KOPT-K1 (cell line): ENCODE results near the gene RYR1.
"Not testable (repeated sequence)": the region's sequence is repeated elsewhere in the genome, so short reads cannot be mapped to it uniquely, and the experiment has no call there.

ENCODE experiments used
- H3K27ac ChIP-seq: fragments of 200-600 bp; sonication (generic); 2 replicates; pipeline ENCODE4 v1.5.1; 2016; ENCODE audit warnings: antibody characterized with exemption, mild to moderate bottlenecking, low read depth, low read length; ENCODE audit not compliant: poor library complexity, severe bottlenecking
- H3K36me3 ChIP-seq: fragments of 200-600 bp; sonication (generic); 2 replicates; pipeline ENCODE4 v1.5.1; 2017; ENCODE audit warnings: antibody characterized with exemption, mild to moderate bottlenecking, low read length, moderate library complexity; ENCODE audit not compliant: insufficient read depth
- H3K9me3 ChIP-seq: fragments of 200-600 bp; sonication (generic); 2 replicates; pipeline ENCODE4 v1.5.1; 2017; ENCODE audit warnings: antibody characterized with exemption, low read length, mild to moderate bottlenecking; ENCODE audit not compliant: insufficient read depth, poor library complexity, severe bottlenecking

RYR1 gene

DNA sequence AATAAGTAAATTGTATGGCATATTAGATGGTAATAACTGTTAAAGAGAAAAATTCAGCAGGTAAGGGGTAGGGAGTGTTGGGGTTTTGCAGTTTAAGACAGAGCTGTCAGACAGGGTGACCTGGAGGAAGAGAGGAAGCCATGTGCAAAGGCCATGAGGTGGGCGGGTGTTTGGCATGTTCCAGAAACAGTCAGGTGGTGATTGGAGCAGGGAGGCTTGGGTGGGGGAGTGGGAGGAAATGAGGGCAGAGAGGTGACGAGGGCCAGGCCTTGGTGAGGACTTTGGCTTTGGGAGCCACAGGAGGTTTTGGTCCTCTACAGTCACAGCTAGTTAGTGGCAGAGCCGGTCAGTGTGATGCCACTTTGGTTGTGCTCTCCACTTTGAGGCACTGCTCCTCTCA is 20.1 kb downstream of the RYR1 start:
- Histone ChIP-seq H3K27ac (no peak overlapping the region), H3K9me3 (no peaks in the 10 kb centered on the region), H3K36me3 (no peaks in the 10 kb centered on the region)

DNA sequence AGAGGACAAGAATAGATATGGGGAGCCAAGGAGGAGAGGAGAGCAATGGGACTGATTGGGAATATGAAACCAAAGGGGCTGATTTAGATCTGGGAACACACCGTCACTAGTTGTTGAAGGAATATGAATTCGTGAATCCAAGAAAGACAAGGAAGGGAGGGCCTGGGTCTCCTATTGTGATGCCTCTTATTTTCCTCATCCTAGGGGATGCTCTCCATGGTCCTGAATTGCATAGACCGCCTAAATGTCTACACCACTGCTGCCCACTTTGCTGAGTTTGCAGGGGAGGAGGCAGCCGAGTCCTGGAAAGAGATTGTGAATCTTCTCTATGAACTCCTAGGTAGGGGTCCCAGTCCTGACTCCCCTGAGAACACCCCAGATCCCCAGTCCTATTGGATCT is 21.5 kb downstream of the RYR1 start:
- Histone ChIP-seq H3K27ac (no peak overlapping the region), H3K36me3 (no peaks in the 10 kb centered on the region)

DNA sequence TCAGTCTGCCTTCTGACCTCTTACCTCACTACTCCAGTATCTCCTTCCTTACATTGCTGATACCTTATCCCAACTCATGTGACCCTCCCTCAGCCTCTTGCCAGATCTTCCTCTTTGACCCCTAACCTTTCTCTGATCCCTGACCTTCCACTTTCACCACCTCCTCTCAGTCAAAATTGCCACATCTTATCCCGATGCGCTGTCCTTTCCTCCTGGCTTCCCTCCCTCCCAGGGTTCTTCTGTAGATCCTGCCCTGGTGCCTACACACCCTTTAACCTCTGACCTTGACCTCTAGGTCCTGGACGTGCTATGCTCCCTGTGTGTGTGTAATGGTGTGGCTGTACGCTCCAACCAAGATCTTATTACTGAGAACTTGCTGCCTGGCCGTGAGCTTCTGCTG is 23.7 kb downstream of the RYR1 start:
- H3K27ac ChIP-seq = no peak overlapping the region
- H3K9me3 ChIP-seq = no peaks in the 10 kb centered on the region
- no peaks in the 10 kb centered on the region for H3K36me3 ChIP-seq

More for the DNA sequence above, 21.5 kb downstream of the RYR1 start:
- no peaks in the 10 kb centered on the region for H3K9me3 ChIP-seq

DNA sequence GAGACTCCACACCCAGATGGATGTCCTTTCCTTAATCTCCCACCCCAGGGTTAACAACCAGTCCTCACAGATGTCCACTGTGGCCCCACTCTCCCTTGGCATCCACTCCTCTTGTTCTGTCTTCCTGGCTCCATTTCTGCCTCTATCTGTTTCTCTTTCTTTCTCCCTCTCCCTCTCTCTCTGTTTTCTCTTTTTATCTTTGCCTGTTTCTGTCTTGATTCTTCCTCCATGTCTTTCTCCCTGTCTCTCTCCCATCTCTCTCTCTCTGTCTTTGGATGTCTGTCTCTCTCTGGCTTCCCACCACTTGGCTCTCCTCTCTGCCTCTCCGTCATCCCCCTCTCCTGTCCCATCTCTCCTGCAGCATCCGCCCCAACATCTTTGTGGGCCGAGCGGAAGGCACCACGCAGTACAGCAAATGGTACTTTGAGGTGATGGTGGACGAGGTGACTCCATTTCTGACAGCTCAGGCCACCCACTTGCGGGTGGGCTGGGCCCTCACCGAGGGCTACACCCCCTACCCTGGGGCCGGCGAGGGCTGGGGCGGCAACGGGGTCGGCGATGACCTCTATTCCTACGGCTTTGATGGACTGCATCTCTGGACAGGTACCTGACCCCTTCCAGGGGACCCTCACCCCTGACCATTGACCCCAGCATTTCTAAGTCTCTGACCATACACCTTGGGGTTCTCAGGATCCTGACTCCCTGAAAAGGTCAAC is 24.4 kb downstream of the RYR1 start:
- H3K9me3 ChIP-seq = no peaks in the 10 kb centered on the region
- H3K36me3 ChIP-seq = no peaks in the 10 kb centered on the region
- no peak overlapping the region for H3K27ac ChIP-seq

DNA sequence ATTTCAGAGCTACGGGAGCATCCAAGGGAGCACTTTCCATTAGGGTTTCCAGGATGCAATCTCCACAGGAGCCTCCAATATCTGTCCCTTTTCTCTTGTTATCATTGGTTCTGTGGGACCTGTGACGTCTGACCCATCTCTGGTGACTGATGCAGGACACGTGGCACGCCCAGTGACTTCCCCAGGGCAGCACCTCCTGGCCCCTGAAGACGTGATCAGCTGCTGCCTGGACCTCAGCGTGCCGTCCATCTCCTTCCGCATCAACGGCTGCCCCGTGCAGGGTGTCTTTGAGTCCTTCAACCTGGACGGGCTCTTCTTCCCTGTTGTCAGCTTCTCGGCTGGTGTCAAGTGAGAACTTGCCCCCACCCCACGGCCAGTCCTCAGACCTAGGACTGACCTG is 25.5 kb downstream of the RYR1 start:
- H3K36me3 ChIP-seq = no peaks in the 10 kb centered on the region
- H3K27ac ChIP-seq = no peak overlapping the region
- H3K9me3 ChIP-seq = no peaks in the 10 kb centered on the region

DNA sequence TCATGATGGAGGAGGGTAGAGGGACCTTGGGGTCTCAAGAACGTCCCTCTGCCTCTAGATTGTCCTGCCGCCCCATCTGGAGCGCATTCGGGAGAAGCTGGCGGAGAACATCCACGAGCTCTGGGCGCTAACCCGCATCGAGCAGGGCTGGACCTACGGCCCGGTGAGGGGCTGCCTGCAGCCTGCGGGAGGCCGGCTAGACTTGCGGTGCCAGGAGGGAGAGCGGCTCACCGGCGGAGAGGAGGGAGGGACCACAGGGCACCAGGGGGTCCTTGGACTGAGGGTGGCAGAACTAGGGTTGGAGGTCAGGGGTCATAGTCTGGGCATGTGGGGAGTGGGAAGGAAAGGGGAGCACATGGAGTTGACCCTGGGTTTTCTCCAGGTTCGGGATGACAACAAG is 29.9 kb downstream of the RYR1 start:
- H3K27ac ChIP-seq = no peak overlapping the region
- no peaks in the 10 kb centered on the region for H3K9me3 ChIP-seq
- H3K36me3 ChIP-seq = no peaks in the 10 kb centered on the region

DNA sequence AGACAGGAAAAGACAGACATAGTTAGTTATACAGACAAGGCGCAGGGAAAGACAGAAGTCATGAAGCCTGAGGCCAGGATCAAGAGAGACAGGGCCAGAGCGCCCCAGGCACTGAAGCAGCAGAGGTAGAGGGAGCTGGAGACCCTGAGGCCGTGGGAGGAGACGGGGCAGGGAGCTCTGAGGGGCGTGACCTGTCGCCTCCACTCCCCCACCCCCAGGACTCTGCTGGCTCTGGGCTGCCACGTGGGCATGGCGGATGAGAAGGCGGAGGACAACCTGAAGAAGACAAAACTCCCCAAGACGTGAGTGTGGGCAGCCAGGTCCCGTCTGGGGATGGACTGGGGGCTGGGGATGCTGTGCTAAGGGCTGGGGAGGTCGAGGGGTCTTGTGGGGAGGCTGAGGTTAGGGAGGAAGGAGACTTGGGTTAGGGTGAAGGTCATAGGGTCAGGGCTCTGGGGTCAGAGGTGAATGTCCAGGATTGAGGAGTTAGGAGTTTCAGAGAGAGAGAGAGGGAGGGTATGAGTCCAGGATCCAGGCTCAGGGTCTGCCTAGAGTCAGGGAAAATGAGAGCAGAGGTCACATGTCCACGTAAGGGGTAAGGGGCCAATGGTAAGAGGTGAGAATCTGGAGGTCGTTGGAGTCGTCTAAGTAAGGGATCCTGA is 31.1 kb downstream of the RYR1 start:
- Histone ChIP-seq H3K27ac (no peak overlapping the region), H3K9me3 (no peaks in the 10 kb centered on the region), H3K36me3 (no peaks in the 10 kb centered on the region)

DNA sequence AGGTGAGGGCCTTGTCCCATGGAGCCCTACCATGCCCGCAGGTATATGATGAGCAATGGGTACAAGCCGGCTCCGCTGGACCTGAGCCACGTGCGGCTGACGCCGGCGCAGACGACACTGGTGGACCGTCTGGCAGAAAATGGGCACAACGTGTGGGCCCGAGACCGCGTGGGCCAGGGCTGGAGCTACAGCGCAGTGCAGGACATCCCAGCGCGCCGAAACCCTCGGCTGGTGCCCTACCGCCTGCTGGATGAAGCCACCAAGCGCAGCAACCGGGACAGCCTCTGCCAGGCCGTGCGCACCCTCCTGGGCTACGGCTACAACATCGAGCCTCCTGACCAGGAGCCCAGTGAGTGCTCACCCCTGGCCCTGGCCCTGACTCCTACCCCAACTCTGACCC is 32.6 kb downstream of the RYR1 start:
- no peaks in the 10 kb centered on the region for H3K36me3 ChIP-seq
- no peaks in the 10 kb centered on the region for H3K9me3 ChIP-seq
- H3K27ac ChIP-seq = no peak overlapping the region

DNA sequence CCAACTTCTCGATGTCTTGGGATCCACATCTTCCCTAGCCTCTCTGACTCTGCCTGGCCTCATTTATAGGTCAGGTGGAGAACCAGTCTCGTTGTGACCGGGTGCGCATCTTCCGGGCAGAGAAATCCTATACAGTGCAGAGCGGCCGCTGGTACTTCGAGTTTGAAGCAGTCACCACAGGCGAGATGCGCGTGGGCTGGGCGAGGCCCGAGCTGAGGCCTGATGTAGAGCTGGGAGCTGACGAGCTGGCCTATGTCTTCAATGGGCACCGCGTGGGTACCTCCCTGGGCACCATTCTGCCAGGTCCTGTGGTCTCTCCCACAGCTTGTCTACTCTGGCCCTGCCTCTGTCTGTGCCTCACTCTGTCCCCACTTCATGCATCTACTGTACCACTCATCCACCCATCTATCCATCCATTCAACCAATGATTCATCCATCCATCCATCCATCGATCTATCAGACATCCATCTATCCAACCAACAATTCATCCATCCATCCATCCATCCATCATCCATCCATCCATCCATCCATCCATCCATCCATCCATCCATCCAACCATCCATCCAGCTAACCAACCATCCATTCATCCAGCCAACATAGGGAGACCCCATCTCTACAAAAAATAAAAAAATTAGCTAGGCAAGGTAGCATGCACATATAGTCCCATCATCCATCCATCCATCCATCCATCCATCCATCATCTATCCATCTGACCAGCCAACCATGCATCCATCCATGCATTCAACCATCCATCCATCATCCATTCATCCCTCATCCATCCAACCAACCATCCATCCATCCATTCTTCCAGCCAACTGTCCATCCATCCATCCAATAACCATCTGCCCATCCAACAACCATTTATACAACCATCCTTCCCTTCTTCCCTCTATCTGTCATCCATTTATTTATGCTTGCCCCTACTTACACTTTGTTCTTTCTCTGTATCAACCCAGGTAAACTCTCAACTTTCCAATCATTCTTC is 34.3 kb downstream of the RYR1 start:
- H3K27ac ChIP-seq = no peak overlapping the region
- H3K9me3 ChIP-seq = no peaks in the 10 kb centered on the region
- no peaks in the 10 kb centered on the region for H3K36me3 ChIP-seq

DNA sequence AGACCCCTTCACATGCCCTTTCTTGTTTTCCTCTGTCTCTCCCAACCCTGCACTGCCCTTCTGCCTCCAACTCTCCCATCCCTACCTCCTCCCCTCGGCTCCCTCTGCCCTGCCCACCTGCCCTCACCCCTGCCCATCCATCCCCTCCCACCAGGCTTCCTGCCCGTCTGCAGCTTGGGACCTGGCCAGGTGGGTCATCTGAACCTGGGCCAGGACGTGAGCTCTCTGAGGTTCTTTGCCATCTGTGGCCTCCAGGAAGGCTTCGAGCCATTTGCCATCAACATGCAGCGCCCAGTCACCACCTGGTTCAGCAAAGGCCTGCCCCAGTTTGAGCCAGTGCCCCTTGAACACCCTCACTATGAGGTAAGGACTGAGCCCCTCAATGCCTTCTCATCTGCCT is 35.7 kb downstream of the RYR1 start:
- Histone ChIP-seq H3K9me3 (no peaks in the 10 kb centered on the region), H3K36me3 (no peaks in the 10 kb centered on the region), H3K27ac (no peak overlapping the region)

DNA sequence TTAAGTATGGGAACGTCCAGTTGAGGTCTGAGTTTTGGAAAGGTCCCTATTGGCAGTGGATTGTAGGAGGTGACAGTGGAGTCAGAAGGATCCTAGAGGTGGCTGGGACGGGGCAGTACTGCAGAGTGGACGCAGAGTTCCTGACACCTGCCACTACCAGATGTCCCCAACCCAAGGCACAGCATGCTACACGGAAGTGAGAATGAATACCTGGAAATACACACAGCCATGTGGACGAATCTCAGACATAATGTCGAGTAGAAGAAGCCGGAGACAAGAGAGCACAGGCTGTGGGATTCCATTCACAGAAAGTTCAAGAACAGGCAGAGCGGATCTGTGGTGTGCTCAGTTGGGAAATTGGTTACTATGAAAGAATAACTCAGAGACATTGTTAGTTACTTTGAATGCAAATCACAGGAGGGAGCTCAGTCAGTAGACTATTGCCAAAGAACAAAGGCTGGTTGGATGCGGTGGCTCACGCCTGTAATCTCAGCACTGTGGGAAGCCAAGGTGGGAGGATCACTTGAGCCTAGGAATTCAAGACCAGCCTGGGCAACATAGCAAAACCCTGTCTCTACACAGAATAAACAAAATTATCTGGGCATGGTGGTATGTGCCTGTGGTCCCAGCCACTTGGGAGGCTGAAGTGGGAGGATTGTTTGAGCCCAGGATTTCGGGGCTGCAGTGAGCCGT is 37.4 kb downstream of the RYR1 start:
- H3K27ac ChIP-seq = no peak overlapping the region
- H3K9me3 ChIP-seq = no peaks in the 10 kb centered on the region
- H3K36me3 ChIP-seq = no peaks in the 10 kb centered on the region

DNA sequence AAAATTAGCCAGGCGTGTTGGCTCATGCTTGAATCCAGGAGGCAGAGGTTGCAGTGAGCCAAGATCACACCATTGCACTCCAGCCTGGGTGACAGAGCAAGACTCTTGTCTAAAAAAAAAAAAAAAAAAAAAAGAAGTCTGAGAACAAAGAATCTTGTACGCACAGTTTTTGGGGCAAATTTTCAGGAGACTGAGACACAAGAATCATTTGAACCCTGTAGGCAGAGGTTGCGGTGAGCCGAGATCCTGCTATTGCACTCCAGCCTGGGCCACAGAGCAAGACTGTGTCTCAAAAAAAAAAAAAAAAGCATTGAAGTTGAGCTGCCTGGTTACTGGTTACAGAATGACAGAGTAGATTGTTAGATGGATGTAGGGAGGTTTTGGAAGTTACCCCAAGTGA is 39.2 kb downstream of the RYR1 start:
- not testable (repeated sequence) for H3K27ac ChIP-seq, H3K36me3 ChIP-seq, H3K9me3 ChIP-seq

DNA sequence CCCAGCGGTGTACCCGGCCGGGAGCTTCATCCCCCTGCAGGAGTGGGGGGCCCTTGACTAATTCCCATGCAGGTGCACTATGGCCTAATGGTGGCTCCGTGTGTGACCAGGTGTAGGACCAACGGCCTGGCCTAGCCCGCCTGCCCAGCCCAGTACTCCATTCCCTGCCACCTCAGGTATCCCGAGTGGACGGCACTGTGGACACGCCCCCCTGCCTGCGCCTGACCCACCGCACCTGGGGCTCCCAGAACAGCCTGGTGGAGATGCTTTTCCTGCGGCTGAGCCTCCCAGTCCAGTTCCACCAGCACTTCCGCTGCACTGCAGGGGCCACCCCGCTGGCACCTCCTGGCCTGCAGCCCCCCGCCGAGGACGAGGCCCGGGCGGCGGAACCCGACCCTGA is 39.7 kb downstream of the RYR1 start:
- Histone ChIP-seq H3K9me3 (no peaks in the 10 kb centered on the region), H3K27ac (no peak overlapping the region), H3K36me3 (no peaks in the 10 kb centered on the region)

DNA sequence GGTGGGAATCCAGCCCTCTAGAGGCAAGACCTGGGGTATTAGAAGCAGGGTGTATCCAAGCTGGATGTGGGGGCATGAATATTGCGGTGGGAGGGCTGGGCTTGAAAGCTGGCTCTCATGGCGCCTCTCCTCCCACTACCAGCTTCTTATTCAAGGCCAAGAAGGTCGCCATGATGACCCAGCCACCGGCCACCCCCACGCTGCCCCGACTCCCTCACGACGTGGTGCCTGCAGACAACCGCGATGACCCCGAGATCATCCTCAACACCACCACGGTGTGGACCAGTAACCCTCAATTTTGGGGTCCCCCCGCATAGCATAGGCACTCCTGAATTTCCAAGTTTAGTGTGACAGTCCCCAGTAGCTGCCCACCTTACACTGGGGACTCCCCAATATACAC is 41.7 kb downstream of the RYR1 start:
- H3K9me3 ChIP-seq = no peaks in the 10 kb centered on the region
- no peak overlapping the region for H3K27ac ChIP-seq
- H3K36me3 ChIP-seq = no peaks in the 10 kb centered on the region
